Osteoblast (primary cell): ENCODE measurements around the gene STK33. TPM values are rescaled to one million over a fixed set of nuclear protein-coding genes. Genes with fewer than 3 reads are reported as not detected.

Experiments
- DNase-seq: peaks from one replicate; pipeline ENCODE4 v3.0.0; 2011; ENCODE audit warnings: low spot score, mixed read lengths; ENCODE audit not compliant: insufficient read length; ENCODE audit errors: missing footprints
- H2AFZ ChIP-seq: 2 replicates; pipeline ENCODE4 v1.6.0; 2011; ENCODE audit warnings: mild to moderate bottlenecking, low read length
- H3K27ac ChIP-seq: 2 replicates; pipeline ENCODE4 v1.5.1; 2011; ENCODE audit warnings: mild to moderate bottlenecking, low read depth, low read length, moderate library complexity
- H3K27me3 ChIP-seq: 2 replicates; pipeline ENCODE4 v1.6.0; 2012; ENCODE audit warnings: mild to moderate bottlenecking, control low read depth, inconsistent platforms, low read length, moderate library complexity; ENCODE audit not compliant: insufficient read depth
- H3K36me3 ChIP-seq: 2 replicates; pipeline ENCODE4 v1.5.1; 2011; ENCODE audit warnings: mild to moderate bottlenecking, low read length, control low read depth, moderate library complexity; ENCODE audit not compliant: insufficient read depth
- H3K4me1 ChIP-seq: 2 replicates; pipeline ENCODE4 v1.5.1; 2011; ENCODE audit warnings: mild to moderate bottlenecking, low read length, control low read depth, moderate library complexity; ENCODE audit not compliant: insufficient read depth
- H3K4me2 ChIP-seq: 2 replicates; pipeline ENCODE4 v1.6.0; 2011; ENCODE audit warnings: mild to moderate bottlenecking, low read length; ENCODE audit not compliant: insufficient read depth
- H3K4me3 ChIP-seq: fragments of 200-600 bp; sonication (generic); 3 replicates; pipeline ENCODE4 v1.5.1; 2012; ENCODE audit warnings: mild to moderate bottlenecking, low read length, inconsistent platforms; ENCODE audit not compliant: insufficient read depth
- H3K79me2 ChIP-seq: 2 replicates; pipeline ENCODE4 v1.6.0; 2012; ENCODE audit warnings: mild to moderate bottlenecking, low read length, control low read depth, inconsistent platforms; ENCODE audit not compliant: insufficient read depth
- H3K9me3 ChIP-seq: 2 replicates; pipeline ENCODE4 v1.5.1; 2011; ENCODE audit warnings: low read depth, low read length, control low read depth
- H4K20me1 ChIP-seq: 2 replicates; pipeline ENCODE4 v1.6.0; 2012; ENCODE audit warnings: mild to moderate bottlenecking, low read length, control low read depth; ENCODE audit not compliant: insufficient read depth
- CTCF ChIP-seq: IDR thresholded peaks from 2 replicates; pipeline ENCODE4 v1.5.1; 2011; ENCODE audit warnings: mild to moderate bottlenecking, low read depth, low read length, moderate library complexity; ENCODE audit errors: extremely low read depth
- total RNA-seq: library from RNA; depleted of rRNA; stranded (reverse); fragments of >200 nt; gene quantifications from 2 replicates; pipeline ENCODE4 v1.2.3, GENCODE V29; 2012

The STK33 gene
- total RNA-seq, 1 donor, result 0.72 TPM

GRCh38 chr11:8361664-8362210 is 232.3 kb downstream of the STK33 start:
- DNase-seq, result no peak
- Histone ChIP-seq H3K27ac (no peak overlapping the region), H3K4me2 (no peak overlapping the region), H3K36me3 (no peaks in the 10 kb centered on the region), H4K20me1 (no peaks in the 10 kb centered on the region), H3K4me1 (no peaks in the 10 kb centered on the region), H3K4me3 (no peak overlapping the region), H3K27me3 (no peaks in the 10 kb centered on the region), H3K9me3 (no peaks in the 10 kb centered on the region), H2AFZ (no peak overlapping the region), H3K79me2 (no peaks in the 10 kb centered on the region)
- no peak for TF ChIP-seq CTCF

DNA sequence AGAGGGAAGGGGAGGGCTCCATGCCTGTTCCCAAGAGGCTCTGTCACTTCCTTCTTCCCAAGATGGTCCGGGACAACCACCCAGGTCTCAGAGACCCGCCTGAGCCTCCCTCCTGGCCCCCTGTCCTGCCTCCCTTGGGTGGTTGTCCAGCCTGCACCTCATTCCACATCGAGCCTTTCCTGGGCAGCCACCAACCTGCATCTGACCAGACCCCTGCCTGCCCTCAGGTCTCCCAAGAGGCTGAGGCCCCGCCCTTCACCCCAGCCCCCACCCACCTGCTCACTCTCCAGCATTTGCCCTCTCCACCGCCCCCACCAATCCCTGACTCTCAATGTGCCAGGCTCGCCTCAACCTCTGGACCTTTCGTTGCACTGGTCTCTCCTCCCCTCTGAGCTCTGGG is 232.8 kb downstream of the STK33 start:
- Histone ChIP-seq H3K4me2 (no peak overlapping the region), H3K4me1 (no peaks in the 10 kb centered on the region), H4K20me1 (no peaks in the 10 kb centered on the region), H3K79me2 (no peaks in the 10 kb centered on the region), H2AFZ (no peak overlapping the region), H3K9me3 (no peaks in the 10 kb centered on the region), H3K27ac (no peak overlapping the region), H3K4me3 (no peak overlapping the region), H3K27me3 (no peaks in the 10 kb centered on the region), H3K36me3 (no peaks in the 10 kb centered on the region)
- DNase-seq, result no peak
- no peak for TF ChIP-seq CTCF

GRCh38 chr11:8360086-8360828 is 233.8 kb downstream of the STK33 start:
- Histone ChIP-seq H3K36me3 (no peaks in the 10 kb centered on the region), H3K4me3 (no peak overlapping the region), H2AFZ (no peak overlapping the region), H3K27ac (no peak overlapping the region), H3K9me3 (no peaks in the 10 kb centered on the region), H3K27me3 (peaks cover 6% of the 10 kb centered on the region), H3K4me1 (no peaks in the 10 kb centered on the region), H3K4me2 (no peak overlapping the region), H3K79me2 (no peaks in the 10 kb centered on the region), H4K20me1 (no peaks in the 10 kb centered on the region)
- TF ChIP-seq CTCF, result no peak
- DNase-seq, result no peak

GRCh38 chr11:8359521-8359920 is 234.5 kb downstream of the STK33 start:
- Histone ChIP-seq H3K79me2 (no peaks in the 10 kb centered on the region), H3K4me1 (no peaks in the 10 kb centered on the region)

More at GRCh38 chr11:8359521-8359920, 234.5 kb downstream of the STK33 start:
- Histone ChIP-seq H2AFZ (no peak overlapping the region), H3K27ac (no peak overlapping the region), H3K27me3 (peaks cover 7% of the 10 kb centered on the region), H3K9me3 (no peaks in the 10 kb centered on the region), H4K20me1 (no peaks in the 10 kb centered on the region), H3K4me2 (no peak overlapping the region), H3K36me3 (no peaks in the 10 kb centered on the region), H3K4me3 (no peak overlapping the region)
- TF ChIP-seq CTCF, result no peak
- no peak for DNase-seq
